ENCODE measurements around the gene MUC6. TPM values are rescaled to one million over a fixed set of nuclear protein-coding genes. Genes with fewer than 3 reads are reported as not detected.

Gene MUC6
- total RNA-seq, 1 experiment from 2014 or later: 0.49 TPM

GRCh38 chr11:1036931-1037330 lies 413 bp upstream of the MUC6 start:
- Histone ChIP-seq H3K36me3 (ENCODE audit: control insufficient read depth, insufficient read depth, low read length) (no peaks in the 10 kb centered on the region), H3K4me1 (ENCODE audit: control insufficient read depth, insufficient read depth, low read length) (peaks cover 43% of the 10 kb centered on the region), H3K4me3 (ENCODE audit: low read depth in 2 of 2, low read length in 2 of 2) (no peak overlapping the region), H3K27ac (ENCODE audit: low read length) (no peak overlapping the region), H3K9me3 (ENCODE audit: control insufficient read depth, insufficient read depth, low read depth, low read length) (no peaks in the 10 kb centered on the region), H3K27me3 (ENCODE audit: control insufficient read depth, insufficient read depth, low read length) (no peaks in the 10 kb centered on the region)
- no peak for TF ChIP-seq POLR2AphosphoS5 (IDR thresholded peaks at IDR 0.05; ENCODE audit: low read depth, low read length)
- no peak for TF ChIP-seq TCF7L2 (IDR thresholded peaks at IDR 0.05; ENCODE audit: low read depth, low read length)
- no peak for TF ChIP-seq CTCF (IDR thresholded peaks at IDR 0.05)
- no peak for TF ChIP-seq REST (IDR thresholded peaks at IDR 0.05; ENCODE audit: insufficient read depth in 1 of 2, low read depth in 2 of 2, low read length in 1 of 2)
- TF ChIP-seq SIN3A (IDR thresholded peaks at IDR 0.05; ENCODE audit: borderline replicate concordance, insufficient read depth, low read depth, low read length): no peak
- in situ Hi-C loops (cut with HindIII; ENCODE audit: low pct_unique_long_range_greater_than_20kb, low sequenced_read_pairs) (no loop called here), intact Hi-C loops (cut with micrococcal nuclease; ENCODE audit: unreplicated experiment) (no loop called here)
- ChIA-PET POLR2A (no interaction called here), CTCF (no interaction called here)
- DNase-seq (ENCODE audit: low read depth, low spot score) (no peak), ATAC-seq (no peak)
- BruUV-seq (replicated peaks): no TSS peak

- ATAC-seq (peak; percentile 9), DNase-seq (ENCODE audit: low read depth, low spot score) (no peak)
- Histone ChIP-seq H3K27me3 (ENCODE audit: control insufficient read depth, insufficient read depth, low read length) (no peaks in the 10 kb centered on the region), H3K4me1 (ENCODE audit: control insufficient read depth, insufficient read depth, low read length) (peaks cover 33% of the 10 kb centered on the region), H3K9me3 (ENCODE audit: control insufficient read depth, insufficient read depth, low read depth, low read length) (no peaks in the 10 kb centered on the region), H3K36me3 (ENCODE audit: control insufficient read depth, insufficient read depth, low read length) (no peaks in the 10 kb centered on the region), H3K27ac (ENCODE audit: low read length) (no peak overlapping the region; the same call in 1 of the 2 replicates), H3K4me3 (ENCODE audit: low read depth in 2 of 2, low read length in 2 of 2) (no peak overlapping the region)
- in situ Hi-C loops (cut with HindIII; ENCODE audit: low pct_unique_long_range_greater_than_20kb, low sequenced_read_pairs): no loop called here
- ChIA-PET POLR2A (interaction anchor here (0.5 to 0.6 kb wide), 2 partner anchors 198 to 413 kb away, joined by 3 to 21 read pairs; no protein-coding TSS in a partner anchor), CTCF (interaction anchor here (0.6 kb wide), 1 partner anchor 192 kb away, joined by 7 read pairs; no protein-coding TSS in a partner anchor)
- no TSS peak for BruUV-seq (replicated peaks)
- intact Hi-C loops (cut with micrococcal nuclease; ENCODE audit: unreplicated experiment): no loop called here
- TF ChIP-seq REST (IDR thresholded peaks at IDR 0.05; ENCODE audit: insufficient read depth in 1 of 2, low read depth in 2 of 2, low read length in 1 of 2) (no peak), POLR2AphosphoS5 (IDR thresholded peaks at IDR 0.05; ENCODE audit: low read depth, low read length) (no peak), SIN3A (IDR thresholded peaks at IDR 0.05; ENCODE audit: borderline replicate concordance, insufficient read depth, low read depth, low read length) (no peak), CTCF (IDR thresholded peaks at IDR 0.05) (no peak), TCF7L2 (IDR thresholded peaks at IDR 0.05; ENCODE audit: low read depth, low read length) (no peak)
Observed at GRCh38 chr11:1035577-1036283, 788 bp downstream of the MUC6 start.
